Esophagus squamous epithelium (tissue), 4 donors: ENCODE data around the gene PAGR1.

Source experiments
- CTCF ChIP-seq, 6 experiments: fragments of 450-650 bp in 4 of 6; fragments of 200-600 bp in 2 of 6; sonication (generic) in 2 of 6; IDR thresholded peaks; one replicate each; pipeline ENCODE4 v1.5.1; 2016 to 2019; ENCODE audit warnings: antibody characterized with exemption in 6 of 6, mild to moderate bottlenecking in 4 of 6, moderate library complexity in 4 of 6
- POLR2A ChIP-seq, 4 donors: fragments of 450-650 bp; IDR thresholded peaks; one replicate each; pipeline ENCODE4 v1.6.1; 2017; ENCODE audit warnings: antibody characterized with exemption in 4 of 4, mild to moderate bottlenecking in 4 of 4, moderate library complexity in 3 of 4

DNA sequence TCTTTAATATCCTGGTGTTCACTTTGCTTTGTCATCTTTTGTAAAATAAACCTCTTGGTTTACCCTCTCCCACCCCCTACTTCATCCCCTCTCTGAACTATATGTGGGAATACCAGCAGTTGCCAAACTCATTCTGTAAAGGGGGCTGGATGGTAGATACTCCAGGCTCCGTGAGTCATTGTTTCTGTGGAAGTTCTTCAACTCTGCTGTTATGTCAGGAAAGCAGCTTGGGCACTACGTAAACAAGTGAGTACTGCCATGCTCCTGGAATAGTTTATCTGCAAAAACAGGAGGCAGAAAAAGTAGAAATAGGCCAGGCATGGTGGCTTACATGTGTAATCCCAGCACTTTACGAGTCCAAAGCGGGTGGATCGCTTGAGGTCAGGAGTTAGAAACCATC is 21.9 kb downstream of the PAGR1 start:
- TF ChIP-seq CTCF (IDR thresholded peaks at IDR 0.05) (no peak), POLR2A (IDR thresholded peaks at IDR 0.05) (no peak)
